Endothelial cell of umbilical vein (primary cell): ENCODE results near the gene SV2C. TPM values are rescaled to one million over a fixed set of nuclear protein-coding genes. Genes with fewer than 3 reads are reported as not detected.

Experiments
- BruUV-seq: library from RNA; stranded (reverse); fragments of 400-500 nt; replicated peaks from 2 replicates; lab custom pipeline; 2021; lab: Mats Ljungman, UMichigan
- CTCF ChIA-PET: fragments of 300-600, 350-600 bp; sonication (Branson Sonifier 250); formaldehyde crosslinking; loops from one replicate; lab custom pipeline; 2021; ENCODE audit warnings: antibody characterized with exemption, inconsistent platforms; lab: Charles Lee
- POLR2A ChIA-PET: fragments of 300-600, 350-600 bp; sonication (Branson Sonifier 250); formaldehyde crosslinking; loops from one replicate; lab custom pipeline; 2021; ENCODE audit warnings: antibody characterized with exemption, inconsistent platforms; lab: Charles Lee
- DNase-seq: peaks from one replicate; pipeline ENCODE4 v3.0.0-alpha.2; 2011; ENCODE audit warnings: low read depth, low spot score
- FAIRE-seq: peaks from 2 replicates; lab custom pipeline; 2011; peaks lifted over from hg19 to GRCh38; lab: Jason Lieb, UNC
- H2AFZ ChIP-seq: 2 replicates; pipeline ENCODE4 v1.6.0; 2012; ENCODE audit warnings: low read depth, low read length, control low read depth, inconsistent platforms
- H3K27ac ChIP-seq: 2 replicates; pipeline ENCODE4 v1.5.1; 2011; ENCODE audit warnings: low read depth, mild to moderate bottlenecking, control low read depth, low read length, moderate library complexity; ENCODE audit not compliant: insufficient read depth
- H3K27me3 ChIP-seq, 2 experiments: 2 replicates each; pipeline versions ENCODE4 v1.6.0 to v1.6.1; 2011; ENCODE audit warnings: low read length in 2 of 2, mixed read lengths in 1 of 2; ENCODE audit not compliant: control insufficient read depth in 2 of 2, insufficient read depth in 2 of 2
- H3K36me3 ChIP-seq, 2 experiments: 2 replicates in 1 of 2; 3 replicates in 1 of 2; pipeline ENCODE4 v1.5.1; 2011; ENCODE audit warnings: low read length in 2 of 2, mild to moderate bottlenecking in 1 of 2, moderate library complexity in 1 of 2; ENCODE audit not compliant: control insufficient read depth in 2 of 2, insufficient read depth in 2 of 2; ENCODE audit errors: extremely low read depth in 1 of 2
- H3K4me1 ChIP-seq: 3 replicates; pipeline ENCODE4 v1.5.1; 2011; ENCODE audit warnings: mild to moderate bottlenecking, low read length; ENCODE audit not compliant: control insufficient read depth, insufficient read depth; ENCODE audit errors: extremely low read depth
- H3K4me2 ChIP-seq: 2 replicates; pipeline ENCODE4 v1.6.1; 2011; ENCODE audit warnings: low read length, control low read depth, mixed read lengths; ENCODE audit not compliant: insufficient read depth
- H3K4me3 ChIP-seq, 3 experiments: fragments of 200-600 bp in 1 of 3; sonication (generic), shearing (Covaris generic) in 1 of 3; replicated peaks in 1 of 3; 2 replicates each; pipeline ENCODE4 v1.5.1; 2011 to 2016; ENCODE audit warnings: control low read depth in 3 of 3, low read length in 3 of 3, mild to moderate bottlenecking in 2 of 3, inconsistent platforms in 1 of 3, low read depth in 1 of 3, moderate library complexity in 1 of 3; ENCODE audit not compliant: insufficient read depth in 1 of 3
- H3K79me2 ChIP-seq: 2 replicates; pipeline ENCODE4 v1.6.0; 2012; ENCODE audit warnings: low read length, inconsistent platforms; ENCODE audit not compliant: control insufficient read depth, insufficient read depth
- H3K9ac ChIP-seq: replicated peaks from 2 replicates; pipeline ENCODE3; 2011; ENCODE audit warnings: low read length, control low read depth; ENCODE audit not compliant: insufficient read depth; ENCODE audit errors: extremely low read depth
- H3K9me1 ChIP-seq: replicated peaks from 3 replicates; pipeline ENCODE4 v1.6.0; 2011; ENCODE audit warnings: mild to moderate bottlenecking, low read length; ENCODE audit not compliant: control insufficient read depth, insufficient read depth; ENCODE audit errors: extremely low read depth
- H3K9me3 ChIP-seq: replicated peaks from 2 replicates; pipeline ENCODE4 v1.5.1; 2012; ENCODE audit warnings: low read length, inconsistent platforms; ENCODE audit not compliant: control insufficient read depth, insufficient read depth
- H4K20me1 ChIP-seq: replicated peaks from 2 replicates; pipeline ENCODE3; 2011; ENCODE audit warnings: mild to moderate bottlenecking, low read length; ENCODE audit not compliant: control insufficient read depth, insufficient read depth; ENCODE audit errors: extremely low read depth
- CTCF ChIP-seq, 2 donors: IDR thresholded peaks; 1 replicate in 1 of 2; 2 replicates in 1 of 2; pipeline ENCODE4 v1.5.1; 2011; ENCODE audit warnings: low read length in 2 of 2, mild to moderate bottlenecking in 2 of 2, moderate library complexity in 2 of 2, control low read depth in 1 of 2, inconsistent platforms in 1 of 2, low read depth in 1 of 2; ENCODE audit not compliant: insufficient read depth in 1 of 2; ENCODE audit errors: extremely low read depth in 1 of 2
- EZH2 ChIP-seq: IDR thresholded peaks from 2 replicates; pipeline ENCODE4 v1.6.1; 2012; ENCODE audit warnings: borderline replicate concordance, low read depth, mild to moderate bottlenecking, moderate library complexity, low read length, inconsistent platforms; ENCODE audit not compliant: severe bottlenecking
- FOS ChIP-seq: IDR thresholded peaks from 2 replicates; pipeline ENCODE4 v1.6.1; 2011; ENCODE audit warnings: mild to moderate bottlenecking, low read length, moderate library complexity, borderline replicate concordance; ENCODE audit not compliant: insufficient read depth
- GATA2 ChIP-seq: IDR thresholded peaks from 2 replicates; pipeline ENCODE4 v1.7.0; 2011; ENCODE audit warnings: low read depth, mild to moderate bottlenecking, moderate library complexity, mixed read lengths, low read length; ENCODE audit not compliant: insufficient read length, insufficient read depth
- JUN ChIP-seq: IDR thresholded peaks from 2 replicates; pipeline ENCODE4 v1.6.1; 2011; ENCODE audit warnings: borderline replicate concordance, low read depth; ENCODE audit not compliant: insufficient read length, insufficient read depth
- MAX ChIP-seq: IDR thresholded peaks from 2 replicates; pipeline ENCODE4 v1.6.1; 2011; ENCODE audit not compliant: insufficient read depth, insufficient read length
- MYC ChIP-seq: IDR thresholded peaks from one replicate; pipeline ENCODE4 v1.6.1; 2011; ENCODE audit warnings: mild to moderate bottlenecking, low read depth, low read length
- POLR2A ChIP-seq: IDR thresholded peaks from 2 replicates; pipeline ENCODE4 v1.6.1; 2012; ENCODE audit warnings: low read depth, mild to moderate bottlenecking, control low read depth, low read length
- POLR2AphosphoS5 ChIP-seq: IDR thresholded peaks from 2 replicates; pipeline ENCODE4 v1.6.1; 2012; ENCODE audit warnings: low read depth, mild to moderate bottlenecking, control low read depth, low read length, moderate library complexity; ENCODE audit not compliant: insufficient read depth
- dilution Hi-C: fragments of 300-500 bp; cut with MboI; formaldehyde crosslinking; loops from one replicate; pipeline ENCODE4 v1.15.0; 2019; ENCODE audit warnings: low sequenced_read_pairs; ENCODE audit not compliant: extremely low pct_ligation_motif_present
- intact Hi-C: fragments of 100-400 bp; cut with micrococcal nuclease; formaldehyde crosslinking; loops from one replicate; pipeline ENCODE4 v1.10.0; 2022
- polyA plus RNA-seq, 4 experiments: library from polyadenylated mRNA; depleted of rRNA in 3 of 4; stranded (reverse) in 3 of 4; unstranded in 1 of 4; fragments of >200 nt; gene quantifications; 2 replicates each; pipeline versions ENCODE4 v1.2.1 to v1.2.3, GENCODE V29; 2011 to 2012; ENCODE audit warnings: missing spikeins in 1 of 4
- total RNA-seq: library from RNA; stranded (reverse); gene quantifications from 2 replicates; pipeline ENCODE4 v1.2.3, GENCODE V29; 2021

SV2C gene
- total and polyA plus RNA-seq, 2 donors (not counting 3 experiments of a cell fraction or from before 2014, with no cell fraction given): not detected

GRCh38 chr5:76224898-76225297 lies 141.7 kb downstream of the SV2C start:
- no peak for DNase-seq
- no TSS peak for BruUV-seq
- no peaks in the 10 kb centered on the region for H3K36me3 ChIP-seq

More at GRCh38 chr5:76224898-76225297, 141.7 kb downstream of the SV2C start:
- dilution Hi-C loops (no loop called here), intact Hi-C loops (no loop called here)
- no peak overlapping the region for H3K4me3 ChIP-seq
- H3K4me1 ChIP-seq: no peaks in the 10 kb centered on the region
- ChIA-PET POLR2A (no interaction called here), CTCF (no interaction called here)
- no peaks in the 10 kb centered on the region for H3K9me3 ChIP-seq
- no peak overlapping the region for H3K4me2 ChIP-seq
- H4K20me1 ChIP-seq: no peaks in the 10 kb centered on the region
- H3K79me2 ChIP-seq: no peaks in the 10 kb centered on the region
- TF ChIP-seq JUN: no peak
- no peak for TF ChIP-seq EZH2
- TF ChIP-seq MYC: no peak
- TF ChIP-seq GATA2: no peak
- TF ChIP-seq FOS: no peak
- no peak for TF ChIP-seq POLR2AphosphoS5
- no peak for TF ChIP-seq CTCF (IDR thresholded peaks at IDR 0.05; ENCODE audit: extremely low read depth in 1 of 2, insufficient read depth in 1 of 2, low read depth in 1 of 2, low read length in 2 of 2)
- no peak for TF ChIP-seq MAX
- no peak for TF ChIP-seq POLR2A
- FAIRE-seq: no peak
- no peak overlapping the region for H3K27ac ChIP-seq
- H3K9ac ChIP-seq: no peak overlapping the region
- no peak overlapping the region for H2AFZ ChIP-seq
- H3K27me3 ChIP-seq: no peaks in the 10 kb centered on the region
- no peaks in the 10 kb centered on the region for H3K9me1 ChIP-seq
